ENCODE results near the gene SLC6A9. TPM values are rescaled to one million over a fixed set of nuclear protein-coding genes. Genes with fewer than 3 reads are reported as not detected.
A peak's percentile ranks its signal among the peaks of the same experiment; 100 is the strongest.

The SLC6A9 gene
- total and polyA plus RNA-seq, 2 of the 8 experiments (the other 6 are each of a cell fraction or from before 2014, with no cell fraction given): 20.2 to 24.2 TPM

DNA sequence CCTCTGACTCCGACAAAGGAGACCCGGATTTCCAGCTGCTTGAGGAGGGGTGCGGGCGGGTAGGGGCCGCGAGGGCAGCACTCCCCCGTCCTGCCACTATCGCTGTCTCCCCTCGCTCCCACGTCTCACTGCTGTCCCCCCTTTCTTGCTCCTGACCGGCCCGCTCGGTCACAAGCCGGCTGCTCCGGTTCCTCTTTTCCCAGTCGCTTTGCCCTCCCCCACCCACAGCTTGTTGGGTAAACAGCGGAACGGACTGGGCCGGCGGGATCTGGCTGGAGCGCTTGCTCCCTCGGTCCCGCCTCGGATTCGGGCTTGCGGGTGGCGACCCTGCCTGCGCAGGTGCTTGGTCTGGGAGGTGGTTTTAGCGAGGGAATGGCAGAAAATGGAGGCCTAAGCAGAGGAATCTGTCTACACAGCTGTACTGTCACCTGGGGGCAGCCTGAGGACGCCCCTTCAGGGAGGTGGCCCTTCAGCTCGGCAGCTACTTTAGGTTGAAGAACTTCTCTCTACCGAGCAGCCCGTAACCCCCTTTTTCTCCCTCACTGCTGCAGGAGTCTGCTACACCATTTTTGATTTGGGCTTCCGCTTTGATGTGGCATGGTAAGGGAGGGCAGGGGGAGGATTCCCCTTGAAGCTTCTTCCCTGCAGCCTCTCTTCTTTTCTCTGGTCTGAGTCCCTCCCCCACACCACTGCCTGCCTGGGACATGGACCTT is 55.9 kb downstream of the SLC6A9 start:
- H3K79me1 ChIP-seq (ENCODE audit: low read depth, low read length): peaks cover 20% of the 10 kb centered on the region
- H2BK12ac ChIP-seq (ENCODE audit: low read depth, low read length): no peak overlapping the region
- H3K18ac ChIP-seq (ENCODE audit: extremely low read depth, low read length): peak overlapping the region; percentile 43; the same call in 1 of the 2 replicates
- no peak overlapping the region for H2BK20ac ChIP-seq (ENCODE audit: low read length)
- peak overlapping the region; percentile 60 to 89 (median 80) for H3K9ac ChIP-seq (replicated peaks in 1 of 4; ENCODE audit: extremely low read depth in 1 of 4, low read depth in 3 of 4, low read length in 3 of 4)
- peak overlapping the region; percentile 44 for H3K56ac ChIP-seq (replicated peaks; ENCODE audit: insufficient read length, low read depth, low read length)
- no peak overlapping the region for H2BK120ac ChIP-seq (replicated peaks; ENCODE audit: low read depth, low read length)
- H2BK5ac ChIP-seq (ENCODE audit: low read depth, low read length): no peak overlapping the region
- POLR2A ChIA-PET (ENCODE audit: partially characterized antibody): interaction anchor here (0.6 to 12.9 kb wide), 22 partner anchors 14 to 656 kb away, joined by 3 to 189 read pairs (median 4); partner anchors contain the start of genes CCDC24 and KDM4A
- DNase-seq (ENCODE audit: low read depth in 1 of 2, low spot score in 2 of 2): no peak
- peaks cover 25% of the 10 kb centered on the region for H3K23me2 ChIP-seq (ENCODE audit: low read depth, low read length)
- CTCF ChIA-PET (ENCODE audit: partially characterized antibody): interaction anchor here (0.6 to 5.0 kb wide), 14 partner anchors 13 to 1324 kb away, joined by 3 to 34 read pairs (median 4); partner anchors contain the start of gene CCDC24
- no peaks in the 10 kb centered on the region for H3K9me3 ChIP-seq (ENCODE audit: insufficient read depth in 2 of 2, low read depth in 1 of 2, low read length in 1 of 2)
- H2AFZ ChIP-seq (ENCODE audit: low read length): no peak overlapping the region
- H3K23ac ChIP-seq (ENCODE audit: insufficient read length): no peak overlapping the region
- H4K91ac ChIP-seq (replicated peaks; ENCODE audit: insufficient read length, low read length): no peak overlapping the region
- peak overlapping the region; percentile 81 to 85 for H3K4me2 ChIP-seq (ENCODE audit: insufficient read depth in 1 of 2, low read depth in 2 of 2, low read length in 2 of 2)
- H4K8ac ChIP-seq (ENCODE audit: extremely low read depth, insufficient read depth, low read length): peak overlapping the region; percentile 96; the same call in 1 of the 2 replicates
- no peak overlapping the region for H3K14ac ChIP-seq (ENCODE audit: insufficient read length)
- H3K79me2 ChIP-seq (ENCODE audit: control insufficient read depth in 1 of 2, insufficient read depth in 2 of 2, low read length in 2 of 2): peaks cover 0 to 28% of the 10 kb centered on the region in 2 experiments; a peak in 2 of 4 replicates
- no peak overlapping the region for H2BK15ac ChIP-seq (ENCODE audit: low read length)
- FAIRE-seq: no peak
- no peak overlapping the region for H2AK5ac ChIP-seq (ENCODE audit: low read depth, low read length)
- peak overlapping the region; percentile 79 to 88 (median 82) for H3K4me3 ChIP-seq (ENCODE audit: extremely low read depth in 1 of 4, insufficient read depth in 2 of 4, low read depth in 3 of 4, low read length in 4 of 4)
- H4K20me1 ChIP-seq (replicated peaks in 1 of 2; ENCODE audit: control insufficient read depth in 1 of 2, insufficient read depth in 2 of 2, low read length in 2 of 2): peaks cover 4 to 22% of the 10 kb centered on the region in 2 experiments
- H3K27ac ChIP-seq (ENCODE audit: low read depth, low read length): peak overlapping the region; percentile 85; the same call in 1 of the 2 replicates
- H4K5ac ChIP-seq (ENCODE audit: insufficient read length, low read depth, low read length): no peak overlapping the region
- peaks cover 2 to 33% (median 17%) of the 10 kb centered on the region in 4 experiments; a peak in 7 of 8 replicates for H3K36me3 ChIP-seq (ENCODE audit: control insufficient read depth in 2 of 4, insufficient read depth in 4 of 4, low read length in 3 of 4)
- H3K4ac ChIP-seq (replicated peaks; ENCODE audit: insufficient read length, low read depth, low read length): no peak overlapping the region
- H3K27me3 ChIP-seq (replicated peaks in 1 of 4; ENCODE audit: control insufficient read depth in 3 of 4, extremely low read depth in 1 of 4, insufficient read depth in 3 of 4, low read length in 3 of 4): no peaks in the 10 kb centered on the region
- 7% methylated on average over 34 of the region's 34 CpGs; no CpG with 5 or more reads in 1 of the 2 experiments for WGBS, 2 experiments (ENCODE audit: extremely low coverage in 1 of 2, insufficient coverage in 1 of 2, insufficient read length in 1 of 2, insufficient replicate concordance in 2 of 2, low coverage in 1 of 2, low lambda C conversion rate in 2 of 2, missing lambda C conversion rate in 1 of 2)
- H3K4me1 ChIP-seq (replicated peaks in 1 of 4; ENCODE audit: control insufficient read depth in 3 of 4, insufficient read depth in 4 of 4, low read length in 3 of 4): peaks cover 6 to 24% (median 17%) of the 10 kb centered on the region in 4 experiments
- TF ChIP-seq, protein P1, sequence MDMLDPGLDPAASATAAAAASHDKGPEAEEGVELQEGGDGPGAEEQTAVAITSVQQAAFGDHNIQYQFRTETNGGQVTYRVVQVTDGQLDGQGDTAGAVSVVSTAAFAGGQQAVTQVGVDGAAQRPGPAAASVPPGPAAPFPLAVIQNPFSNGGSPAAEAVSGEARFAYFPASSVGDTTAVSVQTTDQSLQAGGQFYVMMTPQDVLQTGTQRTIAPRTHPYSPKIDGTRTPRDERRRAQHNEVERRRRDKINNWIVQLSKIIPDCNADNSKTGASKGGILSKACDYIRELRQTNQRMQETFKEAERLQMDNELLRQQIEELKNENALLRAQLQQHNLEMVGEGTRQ (IDR thresholded peaks at IDR 0.05; ENCODE audit: low read length): no peak
- TF ChIP-seq HDAC2 (IDR thresholded peaks at IDR 0.05; ENCODE audit: borderline replicate concordance in 1 of 2, low read depth in 2 of 2, low read length in 2 of 2) (0 out of 4 replicates have a peak, but pooled peaks of 1 of the 2 experiments have one; percentile 7), BRCA1 (IDR thresholded peaks at IDR 0.05; ENCODE audit: low read depth, low read length) (no peak), ASH2L (IDR thresholded peaks at IDR 0.05; ENCODE audit: low read length) (peak; percentile 26), ZNF274 (IDR thresholded peaks at IDR 0.05; ENCODE audit: borderline replicate concordance, extremely low read depth, low read length) (no peak), TEAD4 (IDR thresholded peaks at IDR 0.05; ENCODE audit: low read depth, low read length) (no peak)
- TF ChIP-seq, protein P2, sequence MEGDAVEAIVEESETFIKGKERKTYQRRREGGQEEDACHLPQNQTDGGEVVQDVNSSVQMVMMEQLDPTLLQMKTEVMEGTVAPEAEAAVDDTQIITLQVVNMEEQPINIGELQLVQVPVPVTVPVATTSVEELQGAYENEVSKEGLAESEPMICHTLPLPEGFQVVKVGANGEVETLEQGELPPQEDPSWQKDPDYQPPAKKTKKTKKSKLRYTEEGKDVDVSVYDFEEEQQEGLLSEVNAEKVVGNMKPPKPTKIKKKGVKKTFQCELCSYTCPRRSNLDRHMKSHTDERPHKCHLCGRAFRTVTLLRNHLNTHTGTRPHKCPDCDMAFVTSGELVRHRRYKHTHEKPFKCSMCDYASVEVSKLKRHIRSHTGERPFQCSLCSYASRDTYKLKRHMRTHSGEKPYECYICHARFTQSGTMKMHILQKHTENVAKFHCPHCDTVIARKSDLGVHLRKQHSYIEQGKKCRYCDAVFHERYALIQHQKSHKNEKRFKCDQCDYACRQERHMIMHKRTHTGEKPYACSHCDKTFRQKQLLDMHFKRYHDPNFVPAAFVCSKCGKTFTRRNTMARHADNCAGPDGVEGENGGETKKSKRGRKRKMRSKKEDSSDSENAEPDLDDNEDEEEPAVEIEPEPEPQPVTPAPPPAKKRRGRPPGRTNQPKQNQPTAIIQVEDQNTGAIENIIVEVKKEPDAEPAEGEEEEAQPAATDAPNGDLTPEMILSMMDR (IDR thresholded peaks at IDR 0.05; ENCODE audit: control extremely low read depth in 1 of 3, insufficient read depth in 1 of 3, low read depth in 1 of 3, low read length in 3 of 3): no peak

Data from H1 (cell line).